Colon (tissue), 2 donors: ENCODE measurements around the gene C1QL1.

Experiments
- FAIRE-seq: peaks from 2 replicates; lab custom pipeline; 2012; peaks lifted over from hg19 to GRCh38; lab: Jason Lieb, UNC
- donor health status: control.
- donor health status: control.

C1QL1 gene

DNA sequence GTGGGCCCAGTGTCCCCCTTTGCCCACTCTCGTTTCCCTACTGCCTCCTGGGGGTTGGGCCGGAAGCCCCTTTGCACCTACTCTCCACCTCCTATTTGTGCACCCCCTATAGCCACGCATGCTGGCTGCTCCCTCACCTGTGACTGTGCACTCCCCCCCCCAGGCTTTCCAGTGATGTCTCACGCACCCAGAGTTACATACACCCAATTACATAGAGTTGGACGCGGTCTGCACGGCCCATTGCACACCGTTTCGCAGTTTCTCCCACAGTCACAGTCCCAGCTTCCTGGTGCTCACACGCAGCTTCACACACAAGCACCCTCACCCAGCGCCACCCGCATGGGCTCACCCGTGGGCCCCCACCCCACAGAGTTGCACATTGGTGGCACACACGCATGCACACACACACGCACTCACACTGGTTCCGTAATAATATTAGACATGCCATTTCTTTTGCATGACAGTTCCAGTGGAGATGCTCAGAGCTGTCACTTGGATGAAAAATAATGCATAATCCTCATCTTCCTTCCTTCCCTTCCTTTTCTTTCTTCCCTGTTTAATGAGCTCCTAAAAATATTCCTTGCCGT is 21.5 kb upstream of the C1QL1 start:
- no peak for FAIRE-seq

DNA sequence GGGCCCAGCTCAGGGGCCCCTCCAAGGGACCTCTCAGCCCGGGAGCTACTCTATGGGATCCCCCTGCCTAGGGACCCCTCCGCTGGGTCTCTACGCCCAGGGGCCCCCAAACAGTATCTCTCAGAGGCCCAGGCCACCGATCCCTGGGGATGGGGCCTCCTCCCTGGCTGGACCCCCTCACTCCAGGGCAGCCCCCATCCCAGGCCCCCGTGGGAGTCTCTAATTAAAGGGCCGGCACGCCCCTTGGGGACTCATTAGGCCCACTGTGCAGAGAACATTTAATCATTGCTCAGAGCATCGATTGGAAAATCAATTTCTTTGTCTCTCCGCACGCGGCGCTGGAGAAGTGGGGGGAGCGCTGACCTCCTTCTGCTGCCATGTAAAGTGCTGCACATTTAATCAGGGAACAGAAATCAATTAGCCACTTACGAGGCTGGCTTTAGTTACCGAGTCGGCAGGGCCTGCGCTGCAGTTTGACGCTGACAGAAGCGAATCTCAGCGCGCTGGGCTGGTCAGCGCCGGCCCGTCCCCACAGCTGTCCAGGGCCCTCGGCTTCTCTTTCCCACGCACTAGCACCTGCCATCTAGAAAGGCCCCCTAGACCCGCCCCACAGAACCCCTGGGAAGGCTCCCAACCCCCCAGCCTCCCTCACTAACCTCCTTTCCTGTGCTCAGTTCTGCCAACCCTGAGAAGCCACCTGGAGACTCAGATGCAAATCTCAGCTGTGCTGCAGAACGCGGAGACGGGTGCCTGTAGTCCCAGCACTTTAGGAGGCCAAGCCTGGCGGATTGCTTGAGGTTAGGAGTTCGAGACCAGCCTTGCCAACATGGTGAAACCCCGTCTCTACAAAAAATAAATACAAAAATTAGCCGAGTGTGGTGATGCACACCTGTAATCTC is 20.2 kb upstream of the C1QL1 start:
- no peak for FAIRE-seq

- no peak for FAIRE-seq
Observed at GRCh38 chr17:44983563-44983962, 15.5 kb upstream of the C1QL1 start.

DNA sequence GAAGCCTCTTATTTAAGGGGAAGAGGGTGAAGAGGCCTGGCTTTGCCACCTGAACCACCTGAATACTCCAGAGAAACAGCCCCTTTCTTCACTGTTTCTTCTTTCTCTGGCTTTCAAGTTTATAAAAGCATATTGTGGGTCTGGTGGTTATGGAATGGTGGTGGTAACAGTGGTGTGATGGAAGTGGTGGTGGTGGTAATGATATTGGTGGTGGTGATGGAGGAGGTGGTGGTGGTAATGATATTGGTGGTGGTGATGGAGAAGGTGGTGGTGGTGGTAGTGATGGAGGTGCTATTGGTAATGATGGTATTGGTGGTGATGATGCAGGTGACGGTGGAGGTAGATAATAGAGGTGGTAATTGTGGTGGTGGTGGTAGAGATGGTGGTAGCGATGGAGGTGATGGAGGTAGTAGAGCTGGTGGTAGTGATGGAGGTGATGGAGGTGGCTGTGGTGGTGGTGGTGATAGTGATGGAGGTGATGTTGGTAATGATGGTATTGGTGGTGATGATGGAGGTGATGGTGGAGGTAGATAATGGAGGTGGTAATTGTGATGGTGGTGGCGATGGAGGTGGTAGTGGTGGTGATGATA is 14.1 kb upstream of the C1QL1 start:
- no peak for FAIRE-seq

DNA sequence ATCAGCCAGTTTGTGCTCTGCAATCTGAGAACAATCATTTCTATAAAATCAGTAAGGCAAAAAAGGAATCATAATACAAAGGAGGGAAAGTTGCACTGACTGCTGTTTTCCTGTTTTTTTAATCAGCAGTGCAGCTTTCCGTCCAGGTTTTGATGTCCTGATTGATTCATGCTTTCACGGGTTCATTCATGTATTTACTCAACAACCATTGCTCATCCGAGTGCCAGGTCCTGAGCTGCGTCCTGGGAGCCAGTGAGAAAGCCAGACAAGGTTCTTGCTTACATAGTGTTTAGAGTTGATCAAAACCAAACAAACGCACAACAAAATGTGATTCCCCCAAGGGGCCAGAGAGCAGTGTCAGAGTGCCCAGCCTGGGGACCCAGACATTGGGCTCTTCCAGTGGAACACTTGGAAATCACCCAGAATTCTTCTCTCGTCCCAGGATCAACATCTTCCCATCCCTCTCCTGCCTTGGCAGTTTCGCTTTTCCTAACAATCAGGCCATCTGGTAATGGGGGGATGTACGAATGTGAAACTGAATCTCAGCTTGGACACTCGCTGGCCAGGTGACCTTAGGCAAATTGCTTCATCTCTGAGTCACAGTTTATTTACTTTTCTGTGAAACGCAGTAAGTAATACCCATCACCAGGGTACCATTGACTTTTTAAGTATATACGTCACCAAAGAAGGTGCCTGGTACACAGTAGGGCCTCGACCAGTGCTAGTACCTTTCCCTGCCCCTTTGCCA is 13.3 kb upstream of the C1QL1 start:
- FAIRE-seq: no peak

DNA sequence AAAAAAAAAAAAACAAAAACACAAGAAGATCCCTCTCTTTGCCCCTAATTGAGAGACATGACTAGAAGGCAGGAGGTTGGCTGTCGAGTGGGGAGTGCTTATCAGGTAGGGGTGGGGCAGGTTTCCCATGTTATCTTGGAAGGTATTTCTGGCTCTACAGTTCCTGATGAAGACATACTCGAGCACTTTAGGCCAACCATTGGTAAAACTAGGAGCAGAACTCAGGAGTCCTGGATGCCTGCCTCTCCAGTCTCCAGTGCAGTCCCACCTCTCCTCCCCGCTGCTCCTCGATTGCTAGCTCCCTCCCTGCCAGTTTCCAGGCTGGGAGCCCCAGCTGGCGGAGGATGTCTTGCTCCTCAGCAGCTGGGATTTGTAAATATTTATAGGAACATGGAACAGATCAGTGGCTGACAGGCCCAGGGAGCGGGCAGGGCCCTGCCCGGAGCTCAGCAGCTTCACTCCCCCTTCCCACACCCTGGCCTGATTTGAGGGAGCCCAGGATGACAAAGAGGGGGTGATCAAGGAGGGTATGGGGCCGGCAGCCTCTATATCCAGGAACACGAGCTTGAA is 11.4 kb upstream of the C1QL1 start:
- FAIRE-seq: no peak

GRCh38 chr17:44978807-44979206 is 10.7 kb upstream of the C1QL1 start:
- FAIRE-seq: no peak

DNA sequence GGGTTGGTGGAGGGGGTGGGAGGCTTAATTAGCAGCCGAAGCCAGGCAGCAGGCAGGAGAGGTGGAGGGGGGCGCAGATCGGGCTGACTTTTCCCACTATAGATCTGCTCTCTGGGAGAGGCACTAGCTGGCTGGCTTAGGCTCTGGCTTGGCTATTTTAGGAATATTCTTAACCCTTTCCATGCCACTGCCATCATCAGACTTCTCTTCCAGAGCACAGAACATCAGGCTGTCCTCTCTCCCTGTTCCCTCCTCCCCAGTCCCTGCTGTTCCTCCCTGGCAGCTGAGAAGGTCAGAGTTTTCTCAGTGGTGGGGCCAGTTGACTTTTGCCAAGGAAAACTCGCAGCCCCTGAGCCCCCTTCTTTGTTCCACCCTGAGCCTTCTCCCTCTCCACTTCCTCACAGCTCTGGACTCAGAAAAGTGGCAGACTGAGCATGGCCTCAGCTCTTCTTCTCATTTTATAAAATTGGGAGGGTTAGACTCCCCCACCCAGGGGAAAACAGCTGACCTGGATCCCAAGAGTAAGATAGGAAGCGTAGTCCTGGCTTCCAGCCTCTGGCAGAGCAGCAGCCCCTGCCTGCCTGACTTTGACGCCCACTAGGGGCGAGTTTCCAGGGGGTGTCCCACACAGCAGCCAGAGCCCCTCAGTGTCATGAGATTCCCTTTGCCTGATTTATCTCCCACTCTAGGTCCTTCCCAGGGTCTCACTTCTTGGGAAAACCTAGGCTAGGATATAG is 9.9 kb upstream of the C1QL1 start:
- no peak for FAIRE-seq

- FAIRE-seq: no peak
Observed at GRCh38 chr17:44977065-44977464, 9.0 kb upstream of the C1QL1 start.

- no peak for FAIRE-seq
Observed at GRCh38 chr17:44976206-44976605, 8.1 kb upstream of the C1QL1 start.

DNA sequence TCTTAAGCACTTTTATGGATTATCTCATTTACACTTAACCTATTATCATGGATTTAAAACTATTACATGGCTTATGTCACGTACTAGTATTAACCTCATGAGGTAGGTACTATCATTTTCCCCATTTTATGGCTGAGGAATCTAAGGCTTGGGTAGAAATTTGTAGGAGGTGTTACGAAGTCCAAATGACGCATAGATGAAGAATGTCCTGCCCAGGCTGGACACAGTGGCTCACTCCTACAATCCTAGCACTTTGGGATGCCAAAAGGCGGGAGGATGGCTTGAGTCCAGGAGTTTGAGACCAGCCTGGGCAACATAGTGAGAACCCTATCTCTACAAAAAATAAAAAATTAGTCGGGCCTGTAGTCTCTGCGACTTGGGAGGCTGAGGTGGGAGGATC is 4.8 kb upstream of the C1QL1 start:
- no peak for FAIRE-seq

DNA sequence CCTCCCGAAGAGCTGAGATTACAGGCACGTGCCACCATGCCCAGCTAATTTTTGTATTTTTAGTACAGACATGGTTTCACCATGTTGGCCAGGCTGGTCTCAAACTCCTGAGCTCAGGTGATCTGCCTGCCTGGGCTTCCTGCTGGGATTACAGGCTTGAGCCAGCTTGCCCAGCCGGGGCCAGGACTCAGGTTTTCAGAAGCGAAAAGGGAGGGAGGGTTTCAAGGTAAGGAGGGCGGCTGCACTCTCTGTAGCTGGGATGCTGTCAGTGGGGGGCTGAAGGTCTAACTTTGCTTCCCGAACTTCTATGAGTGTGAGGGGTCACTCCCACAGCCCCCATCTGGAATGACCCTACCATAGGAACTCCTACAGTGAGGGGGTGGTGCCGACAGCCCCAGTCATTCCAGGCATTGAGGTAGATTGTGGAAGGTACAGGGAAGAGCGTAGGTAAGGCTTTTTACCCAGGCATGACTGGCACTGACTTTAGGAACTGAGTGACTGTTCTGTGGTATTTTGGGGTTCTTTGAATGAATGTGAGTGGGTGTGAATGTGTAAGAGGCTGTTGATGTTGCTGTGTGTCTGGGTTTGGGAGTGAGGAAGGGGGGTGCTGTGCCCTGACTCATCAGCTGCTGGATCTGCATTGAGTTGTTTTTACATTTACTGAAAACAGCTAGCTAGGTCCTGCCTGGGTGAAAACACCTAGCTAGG is 3.8 kb upstream of the C1QL1 start:
- no peak for FAIRE-seq

- FAIRE-seq: no peak
Observed at GRCh38 chr17:44970136-44970741, 2.1 kb upstream of the C1QL1 start.

DNA sequence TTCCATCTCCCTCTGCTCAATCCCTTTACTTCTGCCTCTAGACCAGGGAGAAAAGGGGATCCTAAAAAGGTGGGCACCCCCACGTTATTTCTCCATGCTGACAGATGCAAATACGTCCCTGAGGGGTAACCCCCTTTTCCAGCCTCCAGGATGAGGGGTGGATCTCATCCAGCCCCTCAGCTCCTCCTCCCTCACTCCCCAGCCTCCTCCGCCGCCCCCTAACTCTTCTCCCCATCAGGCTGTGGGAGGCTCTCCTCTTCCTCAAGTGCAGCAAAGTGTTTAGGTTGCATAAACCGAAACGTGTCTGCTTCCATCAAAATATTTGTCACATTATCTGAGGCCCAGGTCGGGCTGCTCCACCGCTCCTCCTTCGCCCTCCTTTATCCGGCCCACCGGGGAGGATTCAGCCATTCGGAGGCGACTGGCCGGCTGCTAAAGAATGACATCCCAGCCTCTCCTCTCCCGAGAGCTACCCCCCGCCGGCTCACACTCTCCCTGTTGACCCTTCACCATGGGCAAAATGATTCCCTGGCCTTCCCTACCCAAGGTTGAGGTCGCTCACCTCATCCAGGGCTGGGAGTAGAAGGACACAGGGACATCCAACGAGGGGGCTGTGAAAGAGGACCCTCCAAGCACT is 1.2 kb upstream of the C1QL1 start:
- no peak for FAIRE-seq

DNA sequence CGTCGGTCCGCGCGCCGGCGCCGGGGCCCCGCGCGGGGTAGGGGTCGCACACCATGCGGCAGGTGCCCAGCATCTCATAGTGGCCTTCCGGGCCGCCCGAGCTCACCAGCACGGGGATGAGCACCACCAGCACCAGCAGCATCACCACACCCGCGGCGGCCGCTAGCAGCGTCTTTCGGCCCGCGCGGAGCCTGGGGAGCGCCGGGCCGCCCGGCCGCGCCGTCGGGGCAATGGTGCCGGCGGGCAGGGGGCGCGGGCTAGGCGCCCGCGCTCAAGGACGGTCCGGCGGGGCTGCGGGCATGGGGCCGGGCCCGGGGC is 237 bp downstream of the C1QL1 start:
- FAIRE-seq: no peak

DNA sequence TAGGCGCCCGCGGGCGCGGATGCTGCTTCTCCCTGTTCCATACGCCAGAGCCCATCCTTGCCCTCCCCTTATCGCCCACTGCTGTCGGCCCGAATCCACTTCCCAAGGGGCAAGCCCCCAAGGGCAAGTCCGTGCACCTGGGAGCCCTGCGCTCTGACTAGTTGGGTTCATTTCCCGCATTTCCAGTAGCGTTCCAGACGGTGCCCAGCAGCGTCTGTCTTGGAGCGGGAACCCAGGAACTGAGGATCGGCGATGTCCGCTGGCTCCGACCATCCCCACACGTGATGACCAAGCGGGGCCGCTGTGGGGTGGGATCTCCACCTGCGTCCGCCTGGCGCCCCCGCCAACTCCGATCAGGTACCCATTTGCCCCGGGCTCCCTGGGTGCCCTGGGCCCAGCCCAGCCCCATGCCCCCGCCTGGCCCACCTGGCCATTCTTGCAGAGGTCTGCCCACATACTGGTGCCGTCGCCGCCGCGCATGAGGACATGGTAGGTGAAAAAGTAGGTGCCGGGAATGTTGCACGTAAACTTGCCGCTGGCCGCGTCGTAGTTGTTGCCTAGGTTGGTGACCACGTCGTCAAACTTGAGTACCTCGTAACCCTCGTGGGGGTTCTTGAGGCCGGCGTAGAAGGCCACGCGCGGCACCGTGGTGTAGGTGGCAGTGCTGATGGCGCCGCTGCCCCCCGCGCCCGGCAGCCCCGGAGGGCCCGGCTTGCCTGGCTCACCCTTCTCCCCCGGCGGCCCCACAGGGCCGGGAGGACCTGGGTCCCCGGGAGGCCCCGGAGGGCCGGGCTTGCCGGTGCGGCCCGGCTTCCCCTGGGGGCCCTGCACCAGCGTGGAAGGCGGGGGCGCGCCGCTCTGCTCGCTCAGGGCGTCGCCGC is 837 bp downstream of the C1QL1 start:
- FAIRE-seq: no peak

GRCh38 chr17:44966348-44967025 is 1.6 kb downstream of the C1QL1 start:
- FAIRE-seq: no peak

GRCh38 chr17:44965481-44966234 is 2.4 kb downstream of the C1QL1 start:
- no peak for FAIRE-seq
